Measurements from ENCODE around the gene HSD17B3. TPM values are rescaled to one million over a fixed set of nuclear protein-coding genes. Genes with fewer than 3 reads are reported as not detected.
A peak's percentile ranks its signal among the peaks of the same experiment; 100 is the strongest.

HSD17B3 gene
- total RNA-seq, 4 donors from 2014 or later = 2.0 to 6.0 (median 2.2) TPM; not detected in 1

GRCh38 chr9:96185518-96186156 lies 116.3 kb downstream of the HSD17B3 start:
- no peaks in the 10 kb centered on the region for H3K9me3 ChIP-seq
- peak; percentile 81 to 86 for DNase-seq
- H3K36me3 ChIP-seq = no peaks in the 10 kb centered on the region
- TF ChIP-seq POLR2A (IDR thresholded peaks at IDR 0.05) = no peak
- TF ChIP-seq CTCF (IDR thresholded peaks at IDR 0.05) = no peak
- no peaks in the 10 kb centered on the region for H3K27me3 ChIP-seq
- H3K4me1 ChIP-seq = peaks cover 23 to 40% of the 10 kb centered on the region in 2 donors
- H3K4me3 ChIP-seq (replicated peaks in 1 of 3) = no peak overlapping the region
- intact Hi-C loops (cut with DNase I) = no loop called here
- WGBS, 2 donors = 62 to 65% methylated on average over 2 of the region's 2 CpGs
- H3K27ac ChIP-seq = peak overlapping the region; percentile 74 to 80 (median 77)

Small RNA genes within 50 kb of the gene (small RNA-seq; reads per million reads assigned to genes)
- not detected for gene RNU6-1160P

Other genes with a start within 250 kb of the HSD17B3 start
- gene SLC35D2, start 81.5 kb upstream of the HSD17B3 start, total RNA-seq = 10 to 100 TPM; 39.1 to 53.3 (median 46.1) TPM
- gene ZNF367, start 116.2 kb upstream of the HSD17B3 start, total RNA-seq = 1 to 10 TPM; 1.2 to 1.8 (median 1.7) TPM
- gene HABP4, start 148.0 kb upstream of the HSD17B3 start, total RNA-seq = 10 to 100 TPM; 18.4 to 24.1 (median 20.8) TPM

Measured in thyroid gland (tissue), 4 donors.